HG03469 (cell line): Measurements from ENCODE around the gene GNPAT.

Experiments used
- ATAC-seq: cut with Tn5 transposase; IDR thresholded peaks from one replicate; pipeline ENCODE4 v1.9.1; 2021; ENCODE audit warnings: mild to moderate bottlenecking, moderate library complexity, moderate number of reproducible peaks; ENCODE audit not compliant: unreplicated experiment

The GNPAT gene

GRCh38 chr1:231315887-231316286, 74.9 kb downstream of the GNPAT start:
- peak; percentile 70 for ATAC-seq

GRCh38 chr1:231317306-231318014, 76.4 kb downstream of the GNPAT start:
- no peak for ATAC-seq

- no peak for ATAC-seq
These were observed 77.0 kb downstream of the GNPAT start for GRCh38 chr1:231318015-231318355.

- no peak for ATAC-seq
These were observed 77.6 kb downstream of the GNPAT start for GRCh38 chr1:231318568-231318967.

GRCh38 chr1:231319080-231319479, 78.1 kb downstream of the GNPAT start:
- ATAC-seq, result no peak

GRCh38 chr1:231322880-231323530, 82.0 kb downstream of the GNPAT start:
- no peak for ATAC-seq

GRCh38 chr1:231324660-231325059, 83.6 kb downstream of the GNPAT start:
- ATAC-seq, result no peak

- ATAC-seq, result no peak
These were observed 85.2 kb downstream of the GNPAT start for GRCh38 chr1:231326248-231326647.
